HFFc6 (cell line): ENCODE results near the gene VPS33B. TPM values are rescaled to one million over a fixed set of nuclear protein-coding genes. Genes with fewer than 3 reads are reported as not detected.

Experiments
- DNase-seq: peaks from one replicate; pipeline ENCODE4 v3.0.0-alpha.2; 2018
- H3K27ac Mint-ChIP-seq: 2 replicates; pipeline ENCODE4 v1.8.0; 2020; ENCODE audit warnings: mild to moderate bottlenecking, mixed read lengths
- H3K27me3 Mint-ChIP-seq: 2 replicates; pipeline ENCODE4 v1.8.0; 2021; ENCODE audit warnings: mild to moderate bottlenecking, moderate library complexity, mixed read lengths; ENCODE audit not compliant: insufficient read depth
- H3K36me3 Mint-ChIP-seq: 2 replicates; pipeline ENCODE4 v1.8.0; 2021; ENCODE audit warnings: low read depth, mixed read lengths
- H3K4me1 Mint-ChIP-seq: 2 replicates; pipeline ENCODE4 v1.8.0; 2020; ENCODE audit warnings: low read depth, mixed read lengths
- H3K4me3 Mint-ChIP-seq: 2 replicates; pipeline ENCODE4 v1.8.0; 2020; ENCODE audit warnings: mild to moderate bottlenecking, moderate library complexity, mixed read lengths
- H3K9me3 Mint-ChIP-seq: 2 replicates; pipeline ENCODE4 v1.8.0; 2020; ENCODE audit warnings: mild to moderate bottlenecking, mixed read lengths
- total RNA-seq, 6 experiments: library from RNA; stranded (reverse); fragmentation: NEBNext Ultra II Directional; extraction: Animal tissue kit (Norgen Biotek cat#: 25700); gene quantifications; 2 replicates in 1 of 6; 3 replicates in 5 of 6; pipeline ENCODE4 v1.2.3, GENCODE V29; 2021
- TF ChIP-seq, protein P1 (sequence below): fragments of 200-600 bp; sonication (generic); IDR thresholded peaks from 2 replicates; pipeline ENCODE4 v1.5.0; 2021; ENCODE audit warnings: antibody characterized with exemption, mild to moderate bottlenecking

VPS33B gene
- total RNA-seq, 6 experiments from 2014 or later, result 12.7 to 18.8 (median 16.2) TPM

DNA sequence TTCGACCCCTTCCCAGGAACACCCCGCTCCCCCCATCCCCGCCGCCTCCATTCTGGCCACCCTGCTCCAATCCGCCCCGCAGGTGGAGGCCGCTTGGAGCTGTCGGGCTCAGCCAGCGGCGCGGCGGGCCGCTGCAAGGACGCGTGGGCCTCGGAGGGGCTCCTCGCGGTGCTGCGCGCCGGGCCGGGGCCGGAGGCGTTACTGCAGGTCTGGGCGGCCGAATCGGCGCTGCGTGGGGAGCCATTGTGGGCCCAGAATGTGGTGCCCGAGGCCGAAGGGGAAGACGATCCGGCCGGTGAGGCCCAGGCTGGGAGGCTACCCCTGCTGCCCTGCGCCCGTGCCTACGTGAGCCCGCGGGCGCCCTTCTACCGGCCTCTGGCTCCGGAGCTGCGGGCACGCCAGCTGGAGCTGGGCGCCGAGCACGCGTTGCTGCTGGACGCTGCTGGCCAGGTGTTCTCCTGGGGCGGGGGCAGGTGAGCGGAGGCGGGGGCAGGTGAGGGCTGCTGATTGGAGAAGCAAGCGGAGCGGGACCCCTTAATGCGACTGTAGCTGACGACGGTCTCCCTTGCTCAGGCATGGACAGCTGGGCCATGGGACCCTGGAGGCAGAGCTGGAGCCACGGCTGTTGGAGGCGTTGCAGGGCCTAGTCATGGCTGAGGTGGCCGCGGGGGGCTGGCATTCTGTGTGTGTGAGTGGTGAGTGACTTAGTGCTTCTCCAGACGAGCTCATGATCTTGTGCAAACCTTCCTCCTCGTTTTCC is 65.2 kb downstream of the VPS33B start:
- peaks cover 9% of the 10 kb centered on the region for H3K27me3 Mint-ChIP-seq
- peak; percentile 53 for DNase-seq
- peak overlapping the region; percentile 90 for H3K4me3 Mint-ChIP-seq
- no peaks in the 10 kb centered on the region for H3K9me3 Mint-ChIP-seq
- H3K4me1 Mint-ChIP-seq, result peaks cover 27% of the 10 kb centered on the region
- H3K36me3 Mint-ChIP-seq, result peaks cover 34% of the 10 kb centered on the region
- TF ChIP-seq, protein P1, sequence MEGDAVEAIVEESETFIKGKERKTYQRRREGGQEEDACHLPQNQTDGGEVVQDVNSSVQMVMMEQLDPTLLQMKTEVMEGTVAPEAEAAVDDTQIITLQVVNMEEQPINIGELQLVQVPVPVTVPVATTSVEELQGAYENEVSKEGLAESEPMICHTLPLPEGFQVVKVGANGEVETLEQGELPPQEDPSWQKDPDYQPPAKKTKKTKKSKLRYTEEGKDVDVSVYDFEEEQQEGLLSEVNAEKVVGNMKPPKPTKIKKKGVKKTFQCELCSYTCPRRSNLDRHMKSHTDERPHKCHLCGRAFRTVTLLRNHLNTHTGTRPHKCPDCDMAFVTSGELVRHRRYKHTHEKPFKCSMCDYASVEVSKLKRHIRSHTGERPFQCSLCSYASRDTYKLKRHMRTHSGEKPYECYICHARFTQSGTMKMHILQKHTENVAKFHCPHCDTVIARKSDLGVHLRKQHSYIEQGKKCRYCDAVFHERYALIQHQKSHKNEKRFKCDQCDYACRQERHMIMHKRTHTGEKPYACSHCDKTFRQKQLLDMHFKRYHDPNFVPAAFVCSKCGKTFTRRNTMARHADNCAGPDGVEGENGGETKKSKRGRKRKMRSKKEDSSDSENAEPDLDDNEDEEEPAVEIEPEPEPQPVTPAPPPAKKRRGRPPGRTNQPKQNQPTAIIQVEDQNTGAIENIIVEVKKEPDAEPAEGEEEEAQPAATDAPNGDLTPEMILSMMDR, result no peak
- peak overlapping the region; percentile 77 for H3K27ac Mint-ChIP-seq

DNA sequence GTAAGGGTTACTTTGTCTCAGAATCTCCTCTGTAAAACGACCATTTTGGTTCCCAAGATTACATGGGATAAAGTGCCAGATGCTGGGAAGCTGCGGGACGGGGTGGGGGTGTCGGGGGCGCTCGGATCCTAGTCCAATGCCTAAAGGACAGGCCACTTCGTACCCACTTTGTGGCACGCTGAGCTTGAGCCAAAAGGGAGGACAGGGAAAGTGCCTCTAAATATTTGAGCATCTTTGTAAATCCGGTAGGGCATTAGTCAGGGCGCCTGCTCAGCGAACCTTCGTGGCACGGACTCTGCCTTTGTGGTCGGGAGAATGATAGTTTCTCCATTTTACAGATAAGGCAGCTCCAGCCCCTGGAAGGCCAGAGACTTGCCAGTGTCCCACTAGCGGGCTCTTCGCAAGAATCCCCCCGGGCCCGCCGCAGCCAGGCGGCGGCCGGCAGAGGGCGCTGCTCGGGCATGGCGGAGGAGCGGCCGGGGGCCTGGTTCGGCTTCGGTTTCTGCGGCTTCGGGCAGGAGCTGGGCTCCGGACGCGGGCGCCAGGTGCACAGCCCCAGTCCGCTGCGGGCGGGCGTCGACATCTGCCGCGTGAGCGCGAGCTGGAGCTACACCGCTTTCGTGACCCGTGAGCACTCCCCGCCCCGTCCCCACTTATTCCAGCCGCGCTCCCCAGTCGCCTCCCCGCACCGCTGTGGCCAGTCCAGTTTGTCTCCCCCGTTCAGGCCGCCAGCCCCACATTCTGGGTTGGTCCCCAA is 65.9 kb downstream of the VPS33B start:
- Mint-ChIP-seq H3K4me3 (peak overlapping the region; percentile 90), H3K4me1 (peaks cover 27% of the 10 kb centered on the region), H3K27ac (peak overlapping the region; percentile 96)

GRCh38 chr15:90955624-90956273 is 66.6 kb downstream of the VPS33B start:
- peak overlapping the region; percentile 90 for H3K4me3 Mint-ChIP-seq
- peak overlapping the region; percentile 96 for H3K27ac Mint-ChIP-seq
- DNase-seq, result no peak
- H3K9me3 Mint-ChIP-seq, result no peaks in the 10 kb centered on the region
- TF ChIP-seq, protein P1, result no peak
- H3K27me3 Mint-ChIP-seq, result peaks cover 9% of the 10 kb centered on the region
- H3K4me1 Mint-ChIP-seq, result peaks cover 27% of the 10 kb centered on the region
- H3K36me3 Mint-ChIP-seq, result peaks cover 24% of the 10 kb centered on the region

More for the DNA sequence above, 65.9 kb downstream of the VPS33B start:
- DNase-seq, result peak; percentile 57
- TF ChIP-seq, protein P1, result peak; percentile 97
- peaks cover 9% of the 10 kb centered on the region for H3K27me3 Mint-ChIP-seq
- peaks cover 31% of the 10 kb centered on the region for H3K36me3 Mint-ChIP-seq
- H3K9me3 Mint-ChIP-seq, result no peaks in the 10 kb centered on the region

DNA sequence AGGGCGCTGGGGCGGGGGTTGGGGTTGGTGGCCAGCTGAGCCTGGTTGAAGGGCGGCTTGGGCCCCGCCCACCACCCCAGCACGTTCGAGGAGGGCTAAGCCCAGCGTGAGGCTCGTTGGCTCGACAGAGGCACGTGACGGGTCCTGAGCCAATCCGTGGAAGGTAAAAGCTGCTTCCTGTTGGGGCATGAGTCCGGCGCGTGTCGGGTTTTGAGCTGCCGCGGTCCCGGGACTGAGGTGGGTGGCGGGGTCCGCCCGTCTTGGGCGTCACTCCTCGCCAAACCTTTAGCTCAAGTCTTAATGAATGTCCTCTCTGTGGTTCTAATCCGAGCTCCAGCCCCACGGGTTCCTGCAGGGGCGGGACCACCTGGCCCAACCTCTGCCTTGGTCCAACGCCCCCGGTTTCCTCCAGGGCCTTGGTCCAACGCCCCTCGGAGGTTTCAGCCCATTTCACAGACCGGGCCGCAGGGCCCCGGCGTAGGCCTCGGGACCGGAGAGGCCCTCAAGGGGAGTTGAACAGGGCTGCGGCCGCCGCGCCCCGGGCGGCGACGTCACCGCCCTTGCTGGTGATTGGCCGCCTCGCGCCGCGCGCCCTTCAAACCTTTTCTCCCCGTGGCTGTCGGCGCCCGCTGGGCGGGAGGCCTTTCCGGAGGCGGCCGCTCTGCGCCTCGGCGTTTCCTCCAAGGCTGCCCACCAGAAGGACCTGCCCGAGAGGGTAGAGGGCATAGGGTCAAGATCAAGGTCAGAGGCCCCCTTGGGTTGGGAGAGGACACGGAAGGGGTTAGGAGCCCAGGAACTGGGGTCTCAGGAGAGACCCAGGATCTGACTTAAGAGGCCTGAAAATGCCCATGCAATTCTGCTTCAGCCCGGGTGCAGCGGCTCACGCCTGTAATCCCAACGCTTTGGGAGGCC is 67.4 kb downstream of the VPS33B start, which contains the start of gene RCCD1:
RCCD1 (plus strand) TSS at position 173 of the 912 bp plus-strand sequence. CDS start 1,851 bp downstream, outside the sequence.
- TF ChIP-seq, protein P1, result no peak
- DNase-seq, result peak; percentile 90
- H3K27me3 Mint-ChIP-seq, result peaks cover 9% of the 10 kb centered on the region
- H3K36me3 Mint-ChIP-seq, result peaks cover 24% of the 10 kb centered on the region
- H3K9me3 Mint-ChIP-seq, result no peaks in the 10 kb centered on the region
- H3K4me1 Mint-ChIP-seq, result peaks cover 26% of the 10 kb centered on the region
- peak within 1 kb of the TSS; percentile 90 for H3K4me3 Mint-ChIP-seq
- H3K27ac Mint-ChIP-seq, result peak within 1 kb of the TSS; percentile 96
